K562 (cell line): ENCODE data around the gene ZNF138. TPM values are rescaled to one million over a fixed set of nuclear protein-coding genes. Genes with fewer than 3 reads are reported as not detected.

Experiments
- ATAC-seq: fragments of 200-7000 bp; cut with Tn5 transposase; 3 replicates; pipeline ENCODE4 v1.9.1; 2020; ENCODE audit warnings: moderate library complexity
- BruUV-seq: library from RNA; stranded (reverse); fragments of 400-500 nt; replicated peaks from 2 replicates; lab custom pipeline; 2021; lab: Mats Ljungman, UMichigan
- CTCF ChIA-PET: fragments of 300-600 bp; formaldehyde crosslinking; extraction: SDS; loops from one replicate; lab custom pipeline; 2021; ENCODE audit warnings: low intra/inter-chr PET ratio; lab: Yijun Ruan, JAX
- POLR2A ChIA-PET: fragments of 300-600, 350-650 bp; sonication (Branson Sonifier 250); formaldehyde crosslinking; extraction: SDS; loops from one replicate; lab custom pipeline; 2021; ENCODE audit warnings: antibody characterized with exemption, inconsistent platforms; lab: Yijun Ruan, JAX
- DNase-seq, 4 experiments: peaks; one replicate each; pipeline versions ENCODE4 v3.0.0 to v3.0.0-alpha.2; 2011 to 2018; ENCODE audit warnings: low spot score in 3 of 4, mixed read lengths in 3 of 4; ENCODE audit errors: extremely low read depth in 1 of 4
- FAIRE-seq: peaks from 2 replicates; lab custom pipeline; 2011; peaks lifted over from hg19 to GRCh38; lab: Jason Lieb, UNC
- H2AFZ ChIP-seq: 2 replicates; pipeline ENCODE4 v1.6.0; 2011; ENCODE audit warnings: low read depth, low read length, control low read depth, inconsistent platforms
- H3K27ac ChIP-seq: fragments of 200-600 bp; 3 replicates; pipeline ENCODE4 v1.8.0; 2011; ENCODE audit warnings: low read depth, mild to moderate bottlenecking, control low read depth, inconsistent platforms, low read length, moderate library complexity, mixed read lengths; ENCODE audit errors: extremely low read depth
- H3K27me3 ChIP-seq, 2 experiments: fragments of 300-600 bp in 1 of 2; 2 replicates in 1 of 2; 3 replicates in 1 of 2; pipeline versions ENCODE4 v1.6.0 to v1.8.0; 2011; ENCODE audit warnings: inconsistent platforms in 2 of 2, low read length in 2 of 2, mild to moderate bottlenecking in 1 of 2, mixed read lengths in 1 of 2, moderate library complexity in 1 of 2; ENCODE audit not compliant: control insufficient read depth in 2 of 2, insufficient read depth in 2 of 2
- H3K36me3 ChIP-seq: fragments of 300-600 bp; 3 replicates; pipeline ENCODE4 v1.8.0; 2011; ENCODE audit warnings: mild to moderate bottlenecking, low read length, inconsistent platforms; ENCODE audit not compliant: control insufficient read depth, insufficient read depth
- H3K4me1 ChIP-seq, 2 experiments: fragments of 200-600 bp in 1 of 2; replicated peaks in 1 of 2; 2 replicates in 1 of 2; 3 replicates in 1 of 2; pipeline versions ENCODE4 v1.5.1 to v1.8.0; 2011; ENCODE audit warnings: inconsistent platforms in 2 of 2, low read length in 2 of 2, mild to moderate bottlenecking in 1 of 2, mixed read lengths in 1 of 2, moderate library complexity in 1 of 2; ENCODE audit not compliant: control insufficient read depth in 2 of 2, insufficient read depth in 2 of 2
- H3K4me2 ChIP-seq: 2 replicates; pipeline ENCODE4 v1.6.1; 2011; ENCODE audit warnings: low read length, control low read depth, inconsistent platforms, mixed read lengths; ENCODE audit not compliant: insufficient read depth
- H3K4me3 ChIP-seq: fragments of 200-600 bp; sonication (generic), shearing (Covaris generic); 2 replicates; pipeline ENCODE4 v1.5.1; 2016; ENCODE audit warnings: control low read depth, inconsistent platforms
- H3K79me2 ChIP-seq: fragments of 200-600 bp; 3 replicates; pipeline ENCODE4 v1.8.0; 2011; ENCODE audit warnings: low read length, inconsistent platforms; ENCODE audit not compliant: control insufficient read depth, insufficient read depth
- H3K9ac ChIP-seq, 2 experiments: 2 replicates each; pipeline versions ENCODE4 v1.6.0 to v1.6.1; 2011; ENCODE audit warnings: low read depth in 2 of 2, low read length in 2 of 2, control low read depth in 1 of 2, inconsistent platforms in 1 of 2, mild to moderate bottlenecking in 1 of 2, mixed read lengths in 1 of 2; ENCODE audit not compliant: insufficient read depth in 1 of 2
- H3K9me1 ChIP-seq: one replicate; pipeline ENCODE4 v1.6.0; 2011; ENCODE audit warnings: inconsistent platforms, mild to moderate bottlenecking, low read length, moderate library complexity; ENCODE audit not compliant: control insufficient read depth, insufficient read depth
- H3K9me3 ChIP-seq: replicated peaks from 2 replicates; pipeline ENCODE4 v1.5.1; 2011; ENCODE audit warnings: low read depth, low read length, inconsistent platforms; ENCODE audit not compliant: control insufficient read depth, insufficient read depth
- H4K20me1 ChIP-seq: replicated peaks from 2 replicates; pipeline ENCODE4 v1.6.1; 2011; ENCODE audit warnings: low read length, inconsistent platforms, mixed read lengths; ENCODE audit not compliant: control insufficient read depth, insufficient read depth
- ATF3 ChIP-seq, 2 experiments: fragments of 450-650 bp in 1 of 2; sonication (generic) in 1 of 2; formaldehyde crosslinking in 1 of 2; IDR thresholded peaks in 1 of 2; conservative IDR thresholded peaks in 1 of 2; 2 replicates each; pipeline versions ENCODE4 v1.6.1 to v1.8.1; 2016 to 2023; ENCODE audit warnings: mild to moderate bottlenecking in 2 of 2, moderate library complexity in 2 of 2, inconsistent platforms in 1 of 2, missing genetic modification reagents in 1 of 2
- BACH1 ChIP-seq: fragments of 200-800 bp; sonication (Bioruptor generic); IDR thresholded peaks from 2 replicates; pipeline ENCODE4 v1.6.1; 2016; ENCODE audit warnings: missing genetic modification characterization, missing compliant biosample characterization
- VEZF1 ChIP-seq: fragments of 200-800 bp; sonication (Bioruptor generic); IDR thresholded peaks from 2 replicates; pipeline ENCODE4 v1.6.1; 2017; ENCODE audit warnings: missing genetic modification characterization, missing compliant biosample characterization
- WGBS: fragments of 100-300 bp; shearing (Covaris generic); methylation state at CpG from one replicate; pipeline ENCODE4 v1.1.6; 2016; ENCODE audit warnings: low coverage, mixed read lengths; ENCODE audit not compliant: insufficient coverage; ENCODE audit errors: missing lambda C conversion rate; 5-methylcytosine and 5-hydroxymethylcytosine counted together
- in situ Hi-C: fragments of 300-500 bp; cut with MboI; formaldehyde crosslinking; loops from 4 replicates; pipeline ENCODE4 v1.15.0; 2018; ENCODE audit warnings: inconsistent platforms, mixed read lengths
- intact Hi-C: fragments of 100-400 bp; cut with micrococcal nuclease; formaldehyde crosslinking; loops from 2 replicates; pipeline ENCODE4 v1.14.2; 2022
- polyA plus RNA-seq, 8 experiments: library from polyadenylated mRNA; depleted of rRNA in 4 of 8; stranded (reverse) in 5 of 8; unstranded in 3 of 8; fragments of >200 nt; fragmentation: Nextera tagmentation in 2 of 8; fragmentation: Illumina TruSeq in 1 of 8; extraction: Ambion mirVana in 2 of 8; extraction: Trizol in 1 of 8; gene quantifications; 2 replicates each; pipeline versions ENCODE4 v1.2.1 to v1.2.3, GENCODE V29; 2011 to 2014; ENCODE audit warnings: inconsistent platforms in 1 of 8, missing spikeins in 1 of 8
- total RNA-seq, 7 experiments: library from RNA; depleted of rRNA in 6 of 7; stranded (reverse); fragments of >200 nt in 6 of 7; fragmentation: Illumina TruSeq in 2 of 7; extraction: Trizol in 2 of 7; gene quantifications; 2 replicates each; pipeline versions ENCODE4 v1.2.1 to v1.2.3, GENCODE V29; 2011 to 2021; ENCODE audit warnings: low replicate concordance in 1 of 7

The ZNF138 gene
- total and polyA plus RNA-seq, 9 of the 15 experiments (the other 6 are each of a cell fraction or from before 2014, with no cell fraction given) = 14.6 to 34.9 (median 22.6) TPM

GRCh38 chr7:64873155-64873500, 78.9 kb downstream of the ZNF138 start:
- no peak overlapping the region for H3K27ac ChIP-seq
- H3K4me3 ChIP-seq = no peak overlapping the region
- FAIRE-seq = no peak
- peak in 1 of 4 experiments; percentile 2 for DNase-seq
- BruUV-seq = no TSS peak
- peaks cover 5% of the 10 kb centered on the region for H3K9me3 ChIP-seq
- ATAC-seq = no peak
- no peaks in the 10 kb centered on the region; a peak in 2 of 5 replicates for H3K27me3 ChIP-seq
- no peaks in the 10 kb centered on the region for H3K9me1 ChIP-seq
- in situ Hi-C loops = no loop called here
- H4K20me1 ChIP-seq = no peaks in the 10 kb centered on the region
- ChIA-PET CTCF (no interaction called here), POLR2A (no interaction called here)
- intact Hi-C loops = no loop called here
- no peak overlapping the region for H3K9ac ChIP-seq
- no peaks in the 10 kb centered on the region for H3K36me3 ChIP-seq
- 47% methylated on average over 10 of the region's 10 CpGs for WGBS
- no peak for TF ChIP-seq VEZF1 (CRISPR knock-in tag)
- TF ChIP-seq ATF3 (IDR thresholded peaks at IDR 0.05) = no peak
- TF ChIP-seq ATF3 (CRISPR knock-in tag; conservative IDR thresholded peaks at IDR 0.05) = no peak
- no peak for TF ChIP-seq BACH1 (tag)
- TF ChIP-seq, all 486 proteins: peak for 0
- no peak overlapping the region for H2AFZ ChIP-seq
- H3K4me2 ChIP-seq = no peak overlapping the region
- peaks cover 0 to 10% of the 10 kb centered on the region in 2 experiments; a peak in 1 of 5 replicates for H3K4me1 ChIP-seq
- no peaks in the 10 kb centered on the region for H3K79me2 ChIP-seq
